ENCODE results near the gene RER1. TPM values are rescaled to one million over a fixed set of nuclear protein-coding genes. Genes with fewer than 3 reads are reported as not detected.

The RER1 gene
- 100 to 1,000 TPM; 185 to 216 (median 210) TPM for polyA plus RNA-seq

- H3K27ac Mint-ChIP-seq = peak within 1 kb of the TSS; percentile 76 to 96 (median 92)
- H3K27me3 Mint-ChIP-seq (ENCODE audit: low read depth in 3 of 3) = peaks cover 0 to 3% (median 2%) of the 10 kb centered on the region in 3 donors
- H3K4me1 Mint-ChIP-seq = peaks cover 35 to 36% of the 10 kb centered on the region in 2 donors
These were observed at the start of gene RER1, which contains the start of gene MORN1 for GRCh38 chr1:2391041-2391930. RER1 (plus strand) TSS chr1:2391841; CDS start chr1:2395791, 3,950 bp downstream. MORN1 (minus strand) TSS chr1:2391554; CDS start chr1:2391533, 21 bp downstream.

DNA sequence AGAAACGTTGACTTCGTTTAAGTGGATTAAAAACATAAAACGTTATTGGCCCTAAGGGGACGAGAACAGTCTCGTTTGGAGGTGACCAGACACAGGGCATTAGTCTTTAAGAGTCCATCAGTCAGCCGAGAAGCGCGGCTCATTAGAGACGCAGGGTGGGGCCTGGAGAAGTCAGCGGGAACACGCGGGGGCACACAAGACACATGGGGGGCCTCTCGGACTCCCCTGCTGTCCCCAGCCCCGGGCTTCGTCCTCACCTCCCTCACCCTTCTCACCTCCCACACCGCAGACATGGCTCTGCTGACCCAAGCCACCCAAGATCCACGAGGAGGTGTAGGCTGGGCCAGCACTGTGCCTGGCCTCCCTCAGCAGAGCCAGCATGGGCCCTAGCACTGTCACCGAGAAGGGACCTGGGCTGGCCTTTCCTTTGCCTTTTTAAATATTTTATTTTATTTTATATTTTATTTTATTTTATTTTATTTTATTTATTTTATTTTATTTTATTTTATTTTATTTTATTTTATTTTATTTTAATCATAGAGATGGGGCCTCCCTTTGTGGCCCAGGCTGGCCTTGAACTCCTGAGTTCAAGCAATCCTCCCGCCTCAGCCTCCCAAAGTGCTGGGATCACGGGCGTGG, 49.1 kb upstream of the RER1 start:
- no peak for DNase-seq

More at GRCh38 chr1:2391041-2391930, at the start of gene RER1, which contains the start of gene MORN1:
- no peaks in the 10 kb centered on the region for H3K9me3 Mint-ChIP-seq
- peaks cover 0 to 7% (median 0%) of the 10 kb centered on the region in 3 donors for H3K36me3 Mint-ChIP-seq
- peak; percentile 99 for DNase-seq
- peak within 1 kb of the TSS; percentile 90 to 92 (median 90) for H3K4me3 Mint-ChIP-seq

GRCh38 chr1:2343023-2343935, 48.4 kb upstream of the RER1 start:
- Mint-ChIP-seq H3K9me3 (no peaks in the 10 kb centered on the region), H3K4me1 (no peaks in the 10 kb centered on the region), H3K4me3 (no peak overlapping the region), H3K36me3 (no peaks in the 10 kb centered on the region), H3K27ac (no peak overlapping the region), H3K27me3 (ENCODE audit: low read depth in 3 of 3) (peaks cover 0 to 3% (median 0%) of the 10 kb centered on the region in 3 donors)
- no peak for DNase-seq

More for the DNA sequence above, 49.1 kb upstream of the RER1 start:
- H3K27ac Mint-ChIP-seq = peak overlapping the region in 1 of 6 donors; percentile 11
- no peaks in the 10 kb centered on the region for H3K9me3 Mint-ChIP-seq
- no peak overlapping the region for H3K4me3 Mint-ChIP-seq
- no peaks in the 10 kb centered on the region for H3K36me3 Mint-ChIP-seq
- H3K27me3 Mint-ChIP-seq (ENCODE audit: low read depth in 3 of 3) = peaks cover 0 to 3% (median 0%) of the 10 kb centered on the region in 3 donors
- H3K4me1 Mint-ChIP-seq = no peaks in the 10 kb centered on the region

DNA sequence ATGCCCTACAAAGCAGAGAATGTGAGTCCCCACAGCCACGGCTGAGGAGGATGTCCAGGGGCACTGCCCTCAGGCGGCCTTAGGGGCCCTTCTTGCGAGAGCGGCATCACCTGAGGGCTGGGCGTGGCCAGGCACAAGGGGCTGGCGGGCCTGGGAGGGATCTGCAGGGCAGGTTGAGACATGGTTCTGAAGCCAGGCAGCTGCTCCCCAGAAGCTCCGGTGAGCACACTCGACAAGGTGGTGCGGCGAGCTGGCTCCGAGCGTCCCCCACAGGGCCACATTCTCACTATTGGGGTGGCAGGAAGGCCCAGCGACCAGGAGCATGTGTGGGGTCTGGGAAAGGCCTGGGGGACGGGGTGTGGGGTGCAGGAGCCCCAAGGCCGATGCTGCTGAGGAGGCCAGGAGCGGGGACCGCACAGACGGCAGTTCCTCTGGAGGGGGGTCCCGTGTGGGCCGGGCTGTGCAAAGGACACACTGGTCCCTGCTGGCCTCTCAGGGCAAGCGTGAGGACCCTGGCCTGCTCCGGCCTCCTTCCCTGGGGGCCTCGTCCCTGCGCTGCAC, 47.4 kb upstream of the RER1 start:
- Mint-ChIP-seq H3K27me3 (ENCODE audit: low read depth in 3 of 3) (peaks cover 0 to 3% (median 0%) of the 10 kb centered on the region in 3 donors), H3K27ac (no peak overlapping the region), H3K9me3 (no peaks in the 10 kb centered on the region), H3K4me1 (no peaks in the 10 kb centered on the region), H3K4me3 (no peak overlapping the region), H3K36me3 (no peaks in the 10 kb centered on the region)
- DNase-seq = no peak

DNA sequence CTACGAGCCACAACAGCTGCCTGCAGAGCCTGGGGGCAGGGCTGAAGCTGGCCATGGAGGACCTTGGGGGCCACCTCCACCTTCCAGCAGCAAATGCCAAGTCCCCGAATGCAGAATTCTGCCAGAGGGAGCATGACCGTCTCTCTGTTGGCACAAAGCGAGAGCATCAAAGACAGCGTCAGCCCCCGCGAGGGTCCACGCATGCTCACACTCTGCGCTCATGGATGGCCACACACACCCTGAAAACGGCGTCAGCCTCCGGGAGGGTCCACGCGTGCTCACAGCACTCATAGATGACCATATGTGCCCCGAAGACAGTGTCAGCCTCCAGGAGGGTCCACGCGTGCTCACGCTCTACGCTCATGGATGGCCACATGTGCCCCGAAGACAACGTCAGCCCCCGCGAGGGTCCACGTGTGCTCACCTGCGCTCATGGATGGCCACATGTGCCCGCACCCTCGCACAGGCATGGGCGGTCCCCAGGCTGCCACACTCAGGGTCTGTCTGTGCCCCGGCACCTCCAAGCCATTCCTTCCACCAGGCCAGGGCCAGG, 46.8 kb upstream of the RER1 start:
- Mint-ChIP-seq H3K9me3 (no peaks in the 10 kb centered on the region), H3K27me3 (ENCODE audit: low read depth in 3 of 3) (peaks cover 0 to 3% (median 2%) of the 10 kb centered on the region in 3 donors), H3K36me3 (no peaks in the 10 kb centered on the region), H3K4me3 (no peak overlapping the region), H3K4me1 (no peaks in the 10 kb centered on the region), H3K27ac (no peak overlapping the region)
- DNase-seq = no peak

DNA sequence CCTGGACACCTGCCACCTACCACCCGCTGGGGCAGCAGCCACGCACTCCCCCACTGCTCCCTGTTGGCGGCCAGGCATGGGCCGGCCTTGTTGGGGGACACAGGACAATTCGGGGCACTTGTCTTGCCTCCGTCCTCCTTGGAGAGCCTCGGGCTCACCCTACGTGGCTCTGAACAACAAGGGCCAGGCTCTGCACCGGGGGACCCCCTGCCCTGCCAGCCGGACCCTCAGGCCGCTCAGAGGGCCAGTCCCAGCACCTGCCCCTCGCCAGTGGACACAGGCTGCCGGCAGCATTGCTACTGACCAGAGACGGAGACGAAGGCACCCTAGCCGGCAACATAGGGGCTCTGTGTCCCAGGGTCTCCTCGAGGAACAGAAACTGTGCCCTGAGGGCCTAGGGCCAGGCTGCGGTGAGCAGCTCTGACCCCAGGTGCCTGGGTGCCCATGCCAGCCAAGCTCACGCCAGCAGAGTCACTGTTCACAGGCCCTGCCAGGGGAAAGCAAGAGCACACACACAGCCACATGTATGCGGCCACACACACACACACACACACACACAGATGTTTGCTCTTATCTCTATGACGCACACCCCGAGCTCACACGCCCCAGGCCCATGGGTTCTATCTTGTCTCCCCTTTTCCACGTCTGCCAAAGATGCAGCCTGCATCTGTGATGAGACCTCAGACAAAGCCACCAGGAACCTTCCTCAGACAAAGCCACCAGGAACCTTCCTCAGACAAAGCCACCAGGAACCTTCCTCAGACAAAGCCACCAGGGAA, 46.2 kb upstream of the RER1 start:
- H3K4me1 Mint-ChIP-seq = no peaks in the 10 kb centered on the region
- H3K27ac Mint-ChIP-seq = no peak overlapping the region
- peaks cover 0 to 3% (median 2%) of the 10 kb centered on the region in 3 donors for H3K27me3 Mint-ChIP-seq (ENCODE audit: low read depth in 3 of 3)
- no peaks in the 10 kb centered on the region for H3K9me3 Mint-ChIP-seq
- H3K36me3 Mint-ChIP-seq = no peaks in the 10 kb centered on the region
- no peak overlapping the region for H3K4me3 Mint-ChIP-seq
- DNase-seq = no peak

DNA sequence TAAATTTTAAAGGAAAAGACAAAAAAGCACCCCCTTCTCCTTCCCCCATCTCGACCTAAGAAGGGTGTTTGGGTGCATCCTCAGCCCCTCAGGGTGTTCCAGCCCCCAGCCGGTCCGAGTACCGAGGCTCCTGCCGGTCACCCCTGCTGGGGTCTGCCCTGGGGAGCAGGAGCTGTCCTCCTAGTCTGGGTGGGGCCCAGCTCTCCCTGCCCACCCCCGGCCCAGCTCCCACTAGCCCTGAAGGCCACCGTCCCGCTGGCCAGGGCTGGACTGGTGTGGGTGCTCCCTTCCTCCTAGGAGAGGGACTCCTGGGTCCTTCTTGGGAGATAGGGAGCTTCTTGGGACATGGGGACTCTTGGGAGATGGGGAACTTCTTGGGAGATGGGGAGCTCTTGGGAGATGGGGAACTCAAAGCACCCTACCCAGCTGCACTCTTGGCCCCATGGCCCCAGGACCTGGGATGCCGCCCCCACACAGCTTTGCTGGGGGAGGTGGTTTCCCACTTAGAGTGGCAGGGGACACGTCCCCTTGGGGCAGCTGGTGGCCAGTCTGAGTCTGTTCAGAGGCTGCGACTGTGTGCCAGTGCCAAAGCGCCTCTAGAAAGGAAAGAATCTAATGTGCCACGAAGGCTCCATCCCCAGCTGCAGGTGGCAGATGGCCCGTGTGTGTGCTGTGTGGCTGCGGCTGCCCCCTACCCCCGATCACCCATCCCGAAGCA, 44.8 kb upstream of the RER1 start:
- DNase-seq = no peak
- no peaks in the 10 kb centered on the region for H3K4me1 Mint-ChIP-seq
- H3K27me3 Mint-ChIP-seq (ENCODE audit: low read depth in 3 of 3) = peaks cover 0 to 3% (median 2%) of the 10 kb centered on the region in 3 donors
- no peaks in the 10 kb centered on the region for H3K9me3 Mint-ChIP-seq
- H3K36me3 Mint-ChIP-seq = no peaks in the 10 kb centered on the region
- H3K27ac Mint-ChIP-seq = no peak overlapping the region
- no peak overlapping the region for H3K4me3 Mint-ChIP-seq

DNA sequence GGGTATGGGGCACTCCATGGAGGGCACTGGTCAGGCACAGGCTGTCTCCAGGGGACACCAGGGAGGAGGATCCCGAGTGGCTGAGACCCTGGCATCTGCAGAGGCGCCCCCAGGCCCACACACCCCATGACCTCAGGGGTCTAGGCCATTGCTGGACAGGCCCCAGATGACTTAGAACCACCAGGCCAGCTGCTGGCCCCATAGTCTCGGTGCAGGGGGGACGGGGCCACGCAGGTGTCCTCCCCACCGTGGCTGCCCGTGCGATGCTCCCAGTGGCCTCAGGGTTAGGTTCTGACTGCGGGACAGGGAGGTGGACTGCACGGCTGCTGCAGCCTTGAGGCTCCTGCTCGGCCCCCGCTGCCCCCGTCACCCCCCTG, 44.2 kb upstream of the RER1 start:
- no peaks in the 10 kb centered on the region for H3K36me3 Mint-ChIP-seq
- H3K27ac Mint-ChIP-seq = no peak overlapping the region
- no peak for DNase-seq
- H3K9me3 Mint-ChIP-seq = no peaks in the 10 kb centered on the region
- peaks cover 0 to 3% (median 2%) of the 10 kb centered on the region in 3 donors for H3K27me3 Mint-ChIP-seq (ENCODE audit: low read depth in 3 of 3)
- no peaks in the 10 kb centered on the region for H3K4me1 Mint-ChIP-seq
- no peak overlapping the region for H3K4me3 Mint-ChIP-seq

DNA sequence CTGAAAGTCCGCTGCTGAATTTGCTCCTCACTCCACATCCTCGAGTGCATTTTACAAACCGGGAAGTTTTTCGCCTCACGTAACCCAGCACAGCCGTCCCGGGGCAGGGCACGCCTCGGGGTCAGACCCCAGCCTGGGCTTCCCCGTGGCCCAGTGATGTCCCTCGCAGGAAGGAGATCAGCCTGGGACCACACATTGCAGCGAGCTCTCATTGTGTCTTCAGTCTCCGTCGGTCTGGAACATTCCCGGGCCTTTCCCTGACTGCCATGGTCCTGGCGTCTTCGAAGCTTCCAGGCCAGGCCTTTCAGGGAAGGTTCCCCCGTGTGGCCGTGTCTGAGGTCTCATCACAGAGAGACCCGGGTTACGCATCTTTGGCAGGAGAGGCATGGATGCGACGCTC, 43.7 kb upstream of the RER1 start:
- H3K4me3 Mint-ChIP-seq = no peak overlapping the region
- DNase-seq = no peak
- H3K4me1 Mint-ChIP-seq = no peaks in the 10 kb centered on the region
- H3K36me3 Mint-ChIP-seq = no peaks in the 10 kb centered on the region
- peaks cover 0 to 3% (median 2%) of the 10 kb centered on the region in 3 donors for H3K27me3 Mint-ChIP-seq (ENCODE audit: low read depth in 3 of 3)
- H3K27ac Mint-ChIP-seq = no peak overlapping the region
- H3K9me3 Mint-ChIP-seq = no peaks in the 10 kb centered on the region

DNA sequence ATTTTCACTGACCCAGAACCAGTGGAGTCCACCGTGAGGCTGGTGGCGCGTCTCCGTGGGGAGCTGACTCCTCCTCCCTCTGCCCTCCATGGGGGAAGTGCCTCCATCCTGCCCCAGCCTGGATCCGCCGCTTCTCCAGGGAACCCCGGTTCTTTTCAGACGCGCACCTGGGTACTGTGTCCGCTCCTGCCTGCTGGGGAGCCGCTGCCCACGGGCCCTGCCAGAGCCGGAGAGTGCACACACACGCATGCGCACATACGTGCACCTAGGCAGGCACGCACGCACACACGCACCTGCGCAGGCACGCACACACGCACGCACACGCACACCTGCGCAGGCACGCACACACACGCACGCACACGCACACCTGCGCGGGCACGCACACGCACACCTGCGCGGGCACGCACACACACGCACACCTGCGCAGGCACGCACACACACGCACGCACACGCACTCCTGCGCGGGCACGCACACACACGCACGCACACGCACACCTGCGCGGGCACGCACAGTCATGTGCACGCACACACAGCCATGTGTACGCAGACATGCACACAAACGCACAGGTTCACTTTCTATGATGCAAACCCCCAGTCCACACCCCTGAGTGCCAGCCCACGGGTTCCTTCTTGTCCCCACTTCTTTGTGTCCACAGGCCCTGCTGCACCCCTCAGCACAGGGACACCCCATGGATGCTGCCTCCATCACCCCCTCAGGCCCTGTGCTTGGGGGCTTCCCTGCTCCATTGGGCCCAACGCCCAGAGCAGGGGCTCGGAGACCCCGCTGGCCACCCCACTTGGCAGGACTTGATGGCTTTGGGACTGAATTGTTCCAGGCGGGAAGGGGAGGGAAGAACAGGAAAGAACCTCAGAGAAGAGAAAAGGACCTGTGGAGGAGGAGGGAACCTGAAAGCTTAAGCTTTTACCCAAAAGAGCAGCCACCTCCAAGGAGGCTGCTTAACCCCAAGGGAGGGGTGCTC, 43.0 kb upstream of the RER1 start:
- H3K27me3 Mint-ChIP-seq (ENCODE audit: low read depth in 3 of 3) = peaks cover 0 to 3% (median 2%) of the 10 kb centered on the region in 3 donors
- DNase-seq = no peak
- no peaks in the 10 kb centered on the region for H3K9me3 Mint-ChIP-seq
- no peak overlapping the region for H3K4me3 Mint-ChIP-seq
- H3K36me3 Mint-ChIP-seq = no peaks in the 10 kb centered on the region
- H3K27ac Mint-ChIP-seq = no peak overlapping the region
- no peaks in the 10 kb centered on the region for H3K4me1 Mint-ChIP-seq

GRCh38 chr1:2349806-2350205, 41.8 kb upstream of the RER1 start:
- no peak overlapping the region for H3K27ac Mint-ChIP-seq
- no peaks in the 10 kb centered on the region for H3K9me3 Mint-ChIP-seq
- no peak overlapping the region for H3K4me3 Mint-ChIP-seq
- no peaks in the 10 kb centered on the region for H3K4me1 Mint-ChIP-seq
- peaks cover 0 to 3% (median 2%) of the 10 kb centered on the region in 3 donors for H3K27me3 Mint-ChIP-seq (ENCODE audit: low read depth in 3 of 3)
- no peaks in the 10 kb centered on the region for H3K36me3 Mint-ChIP-seq
- no peak for DNase-seq
